Peyer's patch (tissue), 4 donors: ENCODE measurements around the gene LARP1.

Source experiments
- POLR2A ChIP-seq, 2 donors: fragments of 450-650 bp; IDR thresholded peaks; one replicate each; pipeline ENCODE4 v1.5.1; 2017; ENCODE audit warnings: antibody characterized with exemption in 2 of 2, mild to moderate bottlenecking in 2 of 2, moderate library complexity in 2 of 2
- TF ChIP-seq, protein P1 (sequence below), 6 experiments: fragments of 450-650 bp in 4 of 6; fragments of 200-600 bp in 2 of 6; sonication (generic) in 1 of 6; IDR thresholded peaks; one replicate each; pipeline ENCODE4 v1.5.1; 2017 to 2019; ENCODE audit warnings: antibody characterized with exemption in 6 of 6, mild to moderate bottlenecking in 3 of 6, moderate library complexity in 1 of 6

DNA sequence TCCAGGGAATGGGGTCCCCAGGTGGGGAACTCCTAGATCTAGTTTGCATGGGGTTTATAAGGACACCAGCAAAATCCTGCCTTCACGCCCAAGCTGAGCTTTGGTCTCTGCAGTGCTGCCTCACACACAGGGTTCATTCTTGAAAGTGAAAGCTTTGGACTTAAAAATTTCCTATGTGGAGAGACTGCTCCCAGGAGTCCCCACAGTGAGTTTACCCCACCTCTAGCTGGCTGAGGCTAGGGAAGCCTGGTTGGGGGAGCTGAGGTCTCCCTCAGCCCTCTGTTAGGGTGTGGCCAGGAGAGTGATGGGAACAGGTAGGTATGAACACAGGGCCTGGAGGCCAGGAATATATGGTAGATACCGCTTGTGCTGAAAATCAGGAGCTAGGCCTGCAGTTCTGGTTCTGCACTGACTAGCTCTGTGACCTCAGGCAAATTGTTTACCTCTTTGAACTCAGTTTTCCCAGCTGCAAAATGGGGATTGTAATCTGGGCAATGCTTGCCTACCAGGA, 41.5 kb upstream of the LARP1 start:
- TF ChIP-seq, protein P1, sequence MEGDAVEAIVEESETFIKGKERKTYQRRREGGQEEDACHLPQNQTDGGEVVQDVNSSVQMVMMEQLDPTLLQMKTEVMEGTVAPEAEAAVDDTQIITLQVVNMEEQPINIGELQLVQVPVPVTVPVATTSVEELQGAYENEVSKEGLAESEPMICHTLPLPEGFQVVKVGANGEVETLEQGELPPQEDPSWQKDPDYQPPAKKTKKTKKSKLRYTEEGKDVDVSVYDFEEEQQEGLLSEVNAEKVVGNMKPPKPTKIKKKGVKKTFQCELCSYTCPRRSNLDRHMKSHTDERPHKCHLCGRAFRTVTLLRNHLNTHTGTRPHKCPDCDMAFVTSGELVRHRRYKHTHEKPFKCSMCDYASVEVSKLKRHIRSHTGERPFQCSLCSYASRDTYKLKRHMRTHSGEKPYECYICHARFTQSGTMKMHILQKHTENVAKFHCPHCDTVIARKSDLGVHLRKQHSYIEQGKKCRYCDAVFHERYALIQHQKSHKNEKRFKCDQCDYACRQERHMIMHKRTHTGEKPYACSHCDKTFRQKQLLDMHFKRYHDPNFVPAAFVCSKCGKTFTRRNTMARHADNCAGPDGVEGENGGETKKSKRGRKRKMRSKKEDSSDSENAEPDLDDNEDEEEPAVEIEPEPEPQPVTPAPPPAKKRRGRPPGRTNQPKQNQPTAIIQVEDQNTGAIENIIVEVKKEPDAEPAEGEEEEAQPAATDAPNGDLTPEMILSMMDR (IDR thresholded peaks at IDR 0.05) = no peak
- no peak for TF ChIP-seq POLR2A (IDR thresholded peaks at IDR 0.05)
